ENCODE measurements around the gene ZNF497. TPM values are rescaled to one million over a fixed set of nuclear protein-coding genes. Genes with fewer than 3 reads are reported as not detected.

Gene ZNF497
- total and polyA plus RNA-seq, 2 of the 8 experiments (the other 6 are each of a cell fraction or from before 2014, with no cell fraction given), result 0.93 to 1.4 TPM

DNA sequence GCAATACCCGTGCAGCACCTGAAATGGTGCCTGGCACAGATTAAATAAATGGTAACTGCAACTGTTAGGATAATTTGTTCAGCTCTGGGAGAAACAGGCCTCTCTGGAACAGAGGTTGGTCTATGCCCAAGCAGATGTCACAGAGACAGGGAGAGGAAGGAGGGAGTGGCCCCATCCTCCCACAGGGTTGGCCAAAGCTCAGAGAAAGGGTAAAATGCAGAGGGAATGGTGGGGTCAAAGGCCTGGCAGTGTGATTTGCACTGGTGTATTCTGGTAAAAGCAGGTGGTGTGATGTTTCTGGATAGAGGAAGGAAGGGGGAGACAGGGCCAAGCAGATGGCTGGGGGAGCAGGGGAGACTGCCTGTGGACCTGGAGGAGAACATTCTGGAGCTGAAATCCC, 26.3 kb downstream of the ZNF497 start:
- Histone ChIP-seq H2AFZ (ENCODE audit: low read length) (no peak overlapping the region), H3K4ac (replicated peaks; ENCODE audit: insufficient read length, low read depth, low read length) (no peak overlapping the region), H3K79me1 (ENCODE audit: low read depth, low read length) (no peaks in the 10 kb centered on the region), H2BK120ac (replicated peaks; ENCODE audit: low read depth, low read length) (no peak overlapping the region), H3K14ac (ENCODE audit: insufficient read length) (no peak overlapping the region), H2BK20ac (ENCODE audit: low read length) (no peak overlapping the region), H3K56ac (replicated peaks; ENCODE audit: insufficient read length, low read depth, low read length) (no peak overlapping the region), H3K23ac (ENCODE audit: insufficient read length) (no peak overlapping the region), H3K27me3 (replicated peaks in 1 of 4; ENCODE audit: control insufficient read depth in 3 of 4, extremely low read depth in 1 of 4, insufficient read depth in 3 of 4, low read length in 3 of 4) (no peaks in the 10 kb centered on the region), H2BK12ac (ENCODE audit: low read depth, low read length) (no peak overlapping the region), H3K9ac (replicated peaks in 1 of 4; ENCODE audit: extremely low read depth in 1 of 4, low read depth in 3 of 4, low read length in 3 of 4) (no peak overlapping the region), H3K79me2 (ENCODE audit: control insufficient read depth in 1 of 2, insufficient read depth in 2 of 2, low read length in 2 of 2) (no peaks in the 10 kb centered on the region), H3K18ac (ENCODE audit: extremely low read depth, low read length) (no peak overlapping the region), H3K36me3 (ENCODE audit: control insufficient read depth in 2 of 4, insufficient read depth in 4 of 4, low read length in 3 of 4) (peaks cover 0 to 9% (median 3%) of the 10 kb centered on the region in 4 experiments; a peak in 3 of 8 replicates), H4K5ac (ENCODE audit: insufficient read length, low read depth, low read length) (no peak overlapping the region), H3K4me1 (replicated peaks in 1 of 4; ENCODE audit: control insufficient read depth in 3 of 4, insufficient read depth in 4 of 4, low read length in 3 of 4) (no peaks in the 10 kb centered on the region), H3K9me3 (ENCODE audit: insufficient read depth in 2 of 2, low read depth in 1 of 2, low read length in 1 of 2) (peaks cover 5 to 6% of the 10 kb centered on the region in 2 experiments; a peak in 2 of 4 replicates), H4K8ac (ENCODE audit: extremely low read depth, insufficient read depth, low read length) (no peak overlapping the region), H3K4me2 (ENCODE audit: insufficient read depth in 1 of 2, low read depth in 2 of 2, low read length in 2 of 2) (no peak overlapping the region), H4K20me1 (replicated peaks in 1 of 2; ENCODE audit: control insufficient read depth in 1 of 2, insufficient read depth in 2 of 2, low read length in 2 of 2) (peaks cover 3 to 8% of the 10 kb centered on the region in 2 experiments), H3K23me2 (ENCODE audit: low read depth, low read length) (no peaks in the 10 kb centered on the region), H2BK15ac (ENCODE audit: low read length) (no peak overlapping the region), H2AK5ac (ENCODE audit: low read depth, low read length) (no peak overlapping the region), H3K27ac (ENCODE audit: low read depth, low read length) (no peak overlapping the region), H3K4me3 (ENCODE audit: extremely low read depth in 1 of 4, insufficient read depth in 2 of 4, low read depth in 3 of 4, low read length in 4 of 4) (no peak overlapping the region), H2BK5ac (ENCODE audit: low read depth, low read length) (no peak overlapping the region), H4K91ac (replicated peaks; ENCODE audit: insufficient read length, low read length) (no peak overlapping the region)
- no peak for DNase-seq (ENCODE audit: low read depth in 1 of 2, low spot score in 2 of 2)
- FAIRE-seq, result no peak
- ChIA-PET POLR2A (ENCODE audit: partially characterized antibody) (interaction anchor here (0.6 to 0.8 kb wide), 2 partner anchors 94 to 183 kb away, joined by 4 to 6 read pairs; partner anchors contain the start of gene ZBTB45), CTCF (ENCODE audit: partially characterized antibody) (interaction anchor here (0.8 to 1.2 kb wide), 2 partner anchors 29 to 183 kb away, joined by 3 read pairs; no protein-coding TSS in a partner anchor)
- no peak for TF ChIP-seq TEAD4 (IDR thresholded peaks at IDR 0.05; ENCODE audit: low read depth, low read length)
- no peak for TF ChIP-seq EGR1 (IDR thresholded peaks at IDR 0.05; ENCODE audit: borderline replicate concordance, low read depth, low read length)
- TF ChIP-seq CBX5 (IDR thresholded peaks at IDR 0.05; ENCODE audit: low read depth, low read length), result no peak
- TF ChIP-seq NRF1 (IDR thresholded peaks at IDR 0.05; ENCODE audit: low read depth, low read length), result no peak
- no peak for TF ChIP-seq GTF2F1 (IDR thresholded peaks at IDR 0.05; ENCODE audit: borderline replicate concordance, low read depth, low read length)
- no peak for TF ChIP-seq KDM4A (IDR thresholded peaks at IDR 0.05; ENCODE audit: low read depth, low read length, severe bottlenecking)
- TF ChIP-seq RAD21 (IDR thresholded peaks at IDR 0.05 in 1 of 2, conservative IDR thresholded peaks at IDR 0.05 in 1 of 2; ENCODE audit: low read depth in 2 of 2, low read length in 2 of 2), result no peak
- no peak for TF ChIP-seq BRCA1 (IDR thresholded peaks at IDR 0.05; ENCODE audit: low read depth, low read length)
- TF ChIP-seq TCF12 (IDR thresholded peaks at IDR 0.05; ENCODE audit: low read depth, low read length), result no peak
- TF ChIP-seq SRF (IDR thresholded peaks at IDR 0.05; ENCODE audit: low read depth, low read length), result no peak
- no peak for TF ChIP-seq CHD2 (IDR thresholded peaks at IDR 0.05; ENCODE audit: low read length)
- TF ChIP-seq HDAC2 (IDR thresholded peaks at IDR 0.05; ENCODE audit: borderline replicate concordance in 1 of 2, low read depth in 2 of 2, low read length in 2 of 2), result no peak
- WGBS, 2 experiments (ENCODE audit: extremely low coverage in 1 of 2, insufficient coverage in 1 of 2, insufficient read length in 1 of 2, insufficient replicate concordance in 2 of 2, low coverage in 1 of 2, low lambda C conversion rate in 2 of 2, missing lambda C conversion rate in 1 of 2), result 88% methylated on average over 1 of the region's 1 CpG; no CpG with 5 or more reads in 1 of the 2 experiments

All from H1 (cell line).